OCI-LY3 (cell line): ENCODE measurements around the gene REN.

Experiments used
- H2AFZ ChIP-seq: fragments of 200-600, 300-600 bp; shearing (Covaris generic); 2 replicates; pipeline ENCODE4 v1.6.0; 2014; ENCODE audit warnings: antibody characterized with exemption, low read depth, low read length
- H3K27ac ChIP-seq: fragments of 200-600, 300-600 bp; sonication (generic); 2 replicates; pipeline ENCODE4 v1.5.1; 2014; ENCODE audit warnings: mild to moderate bottlenecking, low read length, moderate library complexity, mixed read lengths
- H3K27me3 ChIP-seq: fragments of 200-600, 300-600 bp; sonication (generic); 2 replicates; pipeline ENCODE4 v1.6.1; 2014; ENCODE audit warnings: low read depth, low read length, mixed read lengths
- H3K36me3 ChIP-seq: fragments of 200-600, 300-600 bp; sonication (generic); replicated peaks from 2 replicates; pipeline ENCODE3; 2014; ENCODE audit warnings: low read depth, low read length, mixed read lengths
- H3K4me1 ChIP-seq: fragments of 300-600, 200-600 bp; sonication (generic); 2 replicates; pipeline ENCODE4 v1.6.1; 2014; ENCODE audit warnings: low read length, mixed read lengths
- H3K4me2 ChIP-seq: fragments of 200-600, 300-600 bp; sonication (generic); 2 replicates; pipeline ENCODE4 v1.6.1; 2014; ENCODE audit warnings: low read length, mixed read lengths
- H3K4me3 ChIP-seq: fragments of 300-600, 200-600 bp; sonication (generic); 2 replicates; pipeline ENCODE4 v1.5.1; 2014; ENCODE audit warnings: antibody characterized with exemption, mild to moderate bottlenecking, low read length, moderate library complexity
- H3K79me2 ChIP-seq: fragments of 300-600, 200-600 bp; shearing (Covaris generic); 2 replicates; pipeline ENCODE4 v1.6.1; 2014; ENCODE audit warnings: mild to moderate bottlenecking, low read length, mixed read lengths
- H3K9ac ChIP-seq: fragments of 300-600, 200-600 bp; shearing (Covaris generic); 2 replicates; pipeline ENCODE4 v1.6.0; 2014; ENCODE audit warnings: mild to moderate bottlenecking, low read length, moderate library complexity
- H3K9me3 ChIP-seq: fragments of 200-600, 300-600 bp; shearing (Covaris generic); 2 replicates; pipeline ENCODE4 v1.6.1; 2014; ENCODE audit warnings: low read length, mixed read lengths; ENCODE audit not compliant: insufficient read depth
- H4K20me1 ChIP-seq: fragments of 200-600, 300-600 bp; sonication (generic); 2 replicates; pipeline ENCODE4 v1.6.1; 2016; ENCODE audit warnings: low read length, mixed read lengths; ENCODE audit not compliant: insufficient read depth
- CTCF ChIP-seq: fragments of 200-600, 300-600 bp; sonication (generic); IDR thresholded peaks from 2 replicates; pipeline ENCODE4 v1.5.1; 2014; ENCODE audit warnings: antibody characterized with exemption, low read length, low read depth
- EZH2phosphoT487 ChIP-seq: fragments of 200-600 bp; shearing (Covaris generic); IDR thresholded peaks from 2 replicates; pipeline ENCODE4 v1.6.1; 2018; ENCODE audit warnings: antibody characterized with exemption, mixed run types, low read depth

REN gene

DNA sequence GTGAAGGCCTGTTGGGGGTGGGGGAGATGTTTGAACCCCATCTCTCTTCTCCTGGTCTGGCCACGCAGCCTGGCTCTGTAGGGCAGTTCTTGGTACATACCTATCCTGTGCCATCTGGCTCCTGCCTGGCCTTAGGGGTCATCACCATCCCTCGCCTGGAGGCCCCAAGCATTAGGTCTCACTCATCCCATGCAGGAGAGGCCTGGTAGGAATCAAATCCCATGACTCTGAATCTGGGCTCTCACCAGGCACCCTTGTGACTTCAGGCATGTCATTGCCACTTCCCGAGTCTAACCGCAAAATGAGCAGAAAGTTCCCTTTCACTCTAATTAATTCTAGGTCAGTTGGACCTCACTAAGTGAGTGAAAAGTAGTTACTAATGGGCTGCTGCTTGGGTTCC is 51.5 kb downstream of the REN start:
- no peaks in the 10 kb centered on the region for H4K20me1 ChIP-seq
- no peak overlapping the region for H3K4me2 ChIP-seq
- H3K9ac ChIP-seq: no peak overlapping the region
- H3K27me3 ChIP-seq: no peaks in the 10 kb centered on the region
- peaks cover 8% of the 10 kb centered on the region for H3K4me1 ChIP-seq
- no peak overlapping the region for H2AFZ ChIP-seq
- no peaks in the 10 kb centered on the region for H3K9me3 ChIP-seq
- H3K36me3 ChIP-seq: no peaks in the 10 kb centered on the region
- no peak overlapping the region for H3K4me3 ChIP-seq
- H3K27ac ChIP-seq: no peak overlapping the region
- TF ChIP-seq CTCF (no peak), EZH2phosphoT487 (no peak)
- H3K79me2 ChIP-seq: no peaks in the 10 kb centered on the region

- Histone ChIP-seq H3K27ac (no peak overlapping the region), H4K20me1 (no peaks in the 10 kb centered on the region), H3K4me1 (peaks cover 8% of the 10 kb centered on the region), H3K79me2 (no peaks in the 10 kb centered on the region), H3K27me3 (no peaks in the 10 kb centered on the region), H2AFZ (no peak overlapping the region), H3K4me3 (no peak overlapping the region), H3K36me3 (no peaks in the 10 kb centered on the region), H3K4me2 (no peak overlapping the region), H3K9ac (no peak overlapping the region), H3K9me3 (no peaks in the 10 kb centered on the region)
- no peak for TF ChIP-seq EZH2phosphoT487
- TF ChIP-seq CTCF: no peak
Observed at GRCh38 chr1:204113896-204114295, 52.2 kb downstream of the REN start.

DNA sequence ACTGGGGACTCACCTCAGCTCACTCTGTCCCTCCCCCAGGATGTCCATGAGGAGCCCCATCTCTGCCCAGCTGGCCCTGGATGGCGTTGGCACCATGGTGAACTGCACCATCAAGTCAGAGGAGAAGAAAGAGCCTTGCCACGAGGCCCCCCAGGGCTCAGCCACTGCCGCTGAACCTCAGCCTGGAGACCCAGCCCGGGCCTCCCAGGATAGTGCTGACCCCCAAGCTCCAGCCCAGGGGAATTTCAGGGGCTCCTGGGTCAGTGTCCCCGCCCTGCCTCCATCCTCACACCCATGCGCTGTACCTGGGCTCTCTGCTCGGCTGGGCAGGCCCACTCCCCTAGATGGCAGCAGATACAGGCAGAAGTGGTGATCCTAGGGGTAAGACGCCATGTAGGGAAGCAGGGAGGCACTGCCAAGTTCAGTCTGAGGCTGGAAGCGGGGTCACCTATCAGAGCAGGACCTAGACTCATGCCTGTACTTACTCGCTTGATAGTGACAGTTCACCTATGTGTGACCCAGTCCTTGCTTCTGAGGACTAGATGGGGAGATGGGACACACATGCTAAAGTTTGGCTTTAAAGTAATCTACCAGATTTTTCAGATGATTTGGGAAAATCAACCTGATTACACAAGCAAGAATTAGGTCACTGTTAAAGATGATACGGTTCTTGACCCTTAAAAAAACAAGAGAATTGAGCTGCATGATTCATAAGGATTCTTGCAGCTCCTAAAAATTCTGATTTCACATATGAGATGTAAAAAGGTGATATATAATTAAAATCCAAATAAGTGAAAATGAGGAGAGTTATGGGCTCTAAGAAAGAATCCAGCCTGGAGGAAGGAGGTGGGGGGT is 53.0 kb downstream of the REN start:
- Histone ChIP-seq H3K4me3 (no peak overlapping the region), H2AFZ (no peak overlapping the region), H3K9me3 (no peaks in the 10 kb centered on the region), H4K20me1 (no peaks in the 10 kb centered on the region), H3K4me2 (no peak overlapping the region), H3K79me2 (no peaks in the 10 kb centered on the region), H3K9ac (no peak overlapping the region), H3K36me3 (no peaks in the 10 kb centered on the region), H3K27ac (no peak overlapping the region), H3K4me1 (peaks cover 8% of the 10 kb centered on the region), H3K27me3 (no peaks in the 10 kb centered on the region)
- no peak for TF ChIP-seq CTCF
- TF ChIP-seq EZH2phosphoT487: no peak

DNA sequence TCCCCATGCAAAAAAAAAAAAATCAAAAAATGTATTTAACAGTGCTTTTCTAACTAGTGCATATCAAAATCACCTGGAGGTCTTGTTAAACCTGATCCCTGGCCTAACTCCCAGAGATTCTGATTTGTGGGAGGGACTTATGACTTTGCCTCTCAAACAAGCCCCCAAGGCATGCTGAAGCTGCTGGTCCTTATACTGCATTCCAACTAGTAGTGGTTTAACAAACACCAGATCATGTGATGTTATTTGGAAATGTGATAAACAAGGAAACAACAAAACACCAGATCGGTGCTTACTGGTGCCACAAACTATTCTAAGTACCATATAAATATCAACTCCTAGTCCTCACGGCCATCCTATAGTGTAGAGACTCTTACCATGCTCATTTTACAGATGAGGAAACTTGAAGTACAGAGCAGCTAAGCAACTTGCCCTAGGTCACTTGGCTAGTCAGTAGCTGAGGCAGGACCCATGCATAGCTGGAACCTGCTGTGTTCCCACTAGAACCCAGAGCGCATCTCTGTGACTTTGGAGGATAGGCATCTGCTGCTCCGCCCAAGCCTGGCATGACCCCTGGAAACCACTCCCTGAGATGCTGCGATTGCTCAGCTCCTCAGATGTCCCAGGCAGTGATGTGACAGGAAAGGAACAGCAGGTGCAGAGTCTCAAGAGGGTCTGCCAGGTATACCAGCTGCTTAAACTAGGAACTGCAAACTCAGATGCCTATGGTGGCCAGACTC is 55.1 kb downstream of the REN start:
- Histone ChIP-seq H3K4me2 (no peak overlapping the region), H3K9ac (no peak overlapping the region), H2AFZ (no peak overlapping the region), H3K4me1 (peaks cover 8% of the 10 kb centered on the region), H3K36me3 (no peaks in the 10 kb centered on the region), H3K27ac (no peak overlapping the region), H3K27me3 (peaks cover 7% of the 10 kb centered on the region; the same call in 1 of the 2 replicates), H3K4me3 (no peak overlapping the region), H4K20me1 (no peaks in the 10 kb centered on the region), H3K79me2 (no peaks in the 10 kb centered on the region), H3K9me3 (no peaks in the 10 kb centered on the region)
- TF ChIP-seq EZH2phosphoT487 (no peak), CTCF (no peak)
